Thyroid gland (tissue), 4 donors: ENCODE results near the gene PLEKHA7.

Experiments used
- CTCF ChIP-seq, 6 experiments: fragments of 200-600 bp in 3 of 6; fragments of 450-650 bp in 3 of 6; sonication (generic) in 3 of 6; IDR thresholded peaks; one replicate each; pipeline ENCODE4 v1.5.1; 2016 to 2019; ENCODE audit warnings: antibody characterized with exemption in 6 of 6, mild to moderate bottlenecking in 2 of 6, inconsistent platforms in 1 of 6, moderate library complexity in 1 of 6
- POLR2A ChIP-seq, 2 donors: fragments of 450-650 bp; IDR thresholded peaks; one replicate each; pipeline ENCODE4 v1.6.1; 2017; ENCODE audit warnings: antibody characterized with exemption in 2 of 2, mild to moderate bottlenecking in 2 of 2, moderate library complexity in 1 of 2

- TF ChIP-seq CTCF (IDR thresholded peaks at IDR 0.05) (no peak), POLR2A (IDR thresholded peaks at IDR 0.05) (no peak)
Measured at GRCh38 chr11:16985297-16985696, 28.9 kb downstream of the PLEKHA7 start.
